Transverse colon (tissue), 4 donors: ENCODE results near the gene STRA8.

Experiments
- CTCF ChIP-seq, 5 experiments: fragments of 200-600 bp in 3 of 5; fragments of 450-650 bp in 2 of 5; sonication (generic) in 3 of 5; IDR thresholded peaks; 1 replicate in 2 of 5; 2 replicates in 3 of 5; pipeline ENCODE4 v1.5.1; 2016 to 2017; ENCODE audit warnings: antibody characterized with exemption in 5 of 5, inconsistent platforms in 3 of 5, mild to moderate bottlenecking in 2 of 5, moderate library complexity in 1 of 5
- POLR2A ChIP-seq: fragments of 450-650 bp; IDR thresholded peaks from one replicate; pipeline ENCODE4 v1.6.1; 2016; ENCODE audit warnings: antibody characterized with exemption, mild to moderate bottlenecking, moderate library complexity
- POLR2AphosphoS5 ChIP-seq, 3 donors: sonication (generic); formaldehyde crosslinking; IDR thresholded peaks; one replicate each; pipeline ENCODE4 v1.6.1; 2016; ENCODE audit warnings: antibody characterized with exemption in 3 of 3

GRCh38 chr7:135272303-135272702 is 38.7 kb downstream of the STRA8 start:
- TF ChIP-seq POLR2A (no peak), POLR2AphosphoS5 (IDR thresholded peaks at IDR 0.05) (no peak), CTCF (IDR thresholded peaks at IDR 0.05) (no peak)
